WTC11 (cell line): ENCODE data around the gene ABLIM2. TPM values are rescaled to one million over a fixed set of nuclear protein-coding genes. Genes with fewer than 3 reads are reported as not detected.

Experiments
- ATAC-seq: fragments of 200-7000 bp; cut with Tn5 transposase; 2 replicates; pipeline ENCODE4 v1.10.0; 2021; ENCODE audit warnings: mild to moderate bottlenecking, moderate library complexity
- CTCF ChIA-PET: fragments of 300-600 bp; sonication (Branson Sonifier 250); formaldehyde crosslinking; loops from one replicate; lab custom pipeline; 2021; ENCODE audit warnings: antibody characterized with exemption; lab: Charles Lee
- POLR2A ChIA-PET: fragments of 350-600 bp; sonication (Branson Sonifier 250); formaldehyde crosslinking; loops from one replicate; lab custom pipeline; 2021; ENCODE audit warnings: antibody characterized with exemption; lab: Charles Lee
- DNase-seq: peaks from one replicate; pipeline ENCODE4 v3.0.0; 2021; ENCODE audit warnings: low spot score
- H3K27ac Mint-ChIP-seq: 2 replicates; pipeline ENCODE4 v1.8.0; 2021; ENCODE audit warnings: mixed read lengths
- H3K27me3 Mint-ChIP-seq: 2 replicates; pipeline ENCODE4 v1.8.0; 2021; ENCODE audit warnings: low read depth, mild to moderate bottlenecking, moderate library complexity, mixed read lengths
- H3K36me3 Mint-ChIP-seq: 2 replicates; pipeline ENCODE4 v1.8.0; 2021; ENCODE audit warnings: mixed read lengths
- H3K4me1 Mint-ChIP-seq: 2 replicates; pipeline ENCODE4 v1.8.0; 2022; ENCODE audit warnings: mixed read lengths
- H3K4me3 Mint-ChIP-seq: 2 replicates; pipeline ENCODE4 v1.8.0; 2021; ENCODE audit warnings: mild to moderate bottlenecking, moderate library complexity, mixed read lengths
- H3K9me3 Mint-ChIP-seq: 2 replicates; pipeline ENCODE4 v1.8.0; 2021; ENCODE audit warnings: mixed read lengths
- AR ChIP-seq: fragments of 250-450 bp; sonication (Bioruptor Pico); IDR thresholded peaks from 2 replicates; pipeline ENCODE4 v1.9.0; 2021; ENCODE audit warnings: mild to moderate bottlenecking
- ATF1 ChIP-seq: sonication (generic); formaldehyde crosslinking; IDR thresholded peaks from 2 replicates; pipeline ENCODE4 v1.8.1; 2023; ENCODE audit warnings: mild to moderate bottlenecking, moderate library complexity, missing genetic modification reagents
- E2F4 ChIP-seq: sonication (generic); formaldehyde crosslinking; IDR thresholded peaks from 2 replicates; pipeline ENCODE4 v1.8.1; 2022; ENCODE audit warnings: low read depth, mild to moderate bottlenecking, moderate library complexity, missing genetic modification reagents, borderline replicate concordance
- ESRRA ChIP-seq: sonication (generic); formaldehyde crosslinking; IDR thresholded peaks from 2 replicates; pipeline ENCODE4 v1.8.1; 2022; ENCODE audit warnings: mild to moderate bottlenecking, missing genetic modification reagents, borderline replicate concordance
- GRHL2 ChIP-seq: fragments of 250-450 bp; sonication (Bioruptor Pico); IDR thresholded peaks from 2 replicates; pipeline ENCODE4 v1.8.0; 2022; ENCODE audit warnings: mild to moderate bottlenecking, moderate library complexity; ENCODE audit not compliant: insufficient replicate concordance, severe bottlenecking
- HMGA2 ChIP-seq: fragments of 250-450 bp; sonication (Bioruptor Pico); IDR thresholded peaks from 2 replicates; pipeline ENCODE4 v1.4.0; 2021; ENCODE audit warnings: mild to moderate bottlenecking, moderate library complexity
- NFATC4 ChIP-seq: fragments of 250-450 bp; sonication (Bioruptor Pico); IDR thresholded peaks from 2 replicates; pipeline ENCODE4 v1.9.0; 2021; ENCODE audit warnings: mild to moderate bottlenecking
- NR2C2 ChIP-seq: sonication (generic); formaldehyde crosslinking; IDR thresholded peaks from 2 replicates; pipeline ENCODE4 v1.8.0; 2022; ENCODE audit warnings: mild to moderate bottlenecking, missing genetic modification reagents
- NR3C1 ChIP-seq: sonication (generic); formaldehyde crosslinking; conservative IDR thresholded peaks from 2 replicates; pipeline ENCODE4 v1.8.1; 2023; ENCODE audit warnings: low read depth, mild to moderate bottlenecking, missing genetic modification reagents
- SMAD3 ChIP-seq: sonication (generic); formaldehyde crosslinking; IDR thresholded peaks from 2 replicates; pipeline ENCODE4 v1.8.0; 2022; ENCODE audit warnings: missing genetic modification reagents, mild to moderate bottlenecking, borderline replicate concordance
- TEAD1 ChIP-seq: sonication (generic); formaldehyde crosslinking; IDR thresholded peaks from 2 replicates; pipeline ENCODE4 v1.8.0; 2022; ENCODE audit warnings: mild to moderate bottlenecking, missing genetic modification reagents
- ZNF138 ChIP-seq: sonication (generic); formaldehyde crosslinking; conservative IDR thresholded peaks from 2 replicates; pipeline ENCODE4 v1.8.1; 2022; ENCODE audit warnings: mild to moderate bottlenecking, moderate library complexity, missing genetic modification reagents
- total RNA-seq: library from RNA; stranded (reverse); gene quantifications from 3 replicates; pipeline ENCODE4 v1.2.3, GENCODE V29; 2021
- TF ChIP-seq, protein P1 (sequence below): fragments of 250-450 bp; sonication (Bioruptor Pico); IDR thresholded peaks from 2 replicates; pipeline ENCODE4 v1.9.0; 2021; ENCODE audit warnings: mild to moderate bottlenecking, borderline replicate concordance
- TF ChIP-seq, protein P2 (sequence below): fragments of 200-600 bp; IDR thresholded peaks from 2 replicates; pipeline ENCODE4 v1.8.0; 2022; ENCODE audit warnings: antibody characterized with exemption

ABLIM2 gene
- total RNA-seq, 1 experiment from 2014 or later: 2.6 TPM

- ChIA-PET CTCF (interaction anchor here (1.7 kb wide), 1 partner anchor 11 kb away, joined by 4 read pairs; no protein-coding TSS in a partner anchor), POLR2A (no interaction called here)
- Mint-ChIP-seq H3K9me3 (peaks cover 33% of the 10 kb centered on the region), H3K4me1 (no peaks in the 10 kb centered on the region), H3K36me3 (peaks cover 7% of the 10 kb centered on the region), H3K27me3 (peaks cover 8% of the 10 kb centered on the region), H3K27ac (no peak overlapping the region), H3K4me3 (no peak overlapping the region)
- DNase-seq: no peak
- no peak for ATAC-seq
- TF ChIP-seq NR3C1: no peak
- TF ChIP-seq, protein P1, sequence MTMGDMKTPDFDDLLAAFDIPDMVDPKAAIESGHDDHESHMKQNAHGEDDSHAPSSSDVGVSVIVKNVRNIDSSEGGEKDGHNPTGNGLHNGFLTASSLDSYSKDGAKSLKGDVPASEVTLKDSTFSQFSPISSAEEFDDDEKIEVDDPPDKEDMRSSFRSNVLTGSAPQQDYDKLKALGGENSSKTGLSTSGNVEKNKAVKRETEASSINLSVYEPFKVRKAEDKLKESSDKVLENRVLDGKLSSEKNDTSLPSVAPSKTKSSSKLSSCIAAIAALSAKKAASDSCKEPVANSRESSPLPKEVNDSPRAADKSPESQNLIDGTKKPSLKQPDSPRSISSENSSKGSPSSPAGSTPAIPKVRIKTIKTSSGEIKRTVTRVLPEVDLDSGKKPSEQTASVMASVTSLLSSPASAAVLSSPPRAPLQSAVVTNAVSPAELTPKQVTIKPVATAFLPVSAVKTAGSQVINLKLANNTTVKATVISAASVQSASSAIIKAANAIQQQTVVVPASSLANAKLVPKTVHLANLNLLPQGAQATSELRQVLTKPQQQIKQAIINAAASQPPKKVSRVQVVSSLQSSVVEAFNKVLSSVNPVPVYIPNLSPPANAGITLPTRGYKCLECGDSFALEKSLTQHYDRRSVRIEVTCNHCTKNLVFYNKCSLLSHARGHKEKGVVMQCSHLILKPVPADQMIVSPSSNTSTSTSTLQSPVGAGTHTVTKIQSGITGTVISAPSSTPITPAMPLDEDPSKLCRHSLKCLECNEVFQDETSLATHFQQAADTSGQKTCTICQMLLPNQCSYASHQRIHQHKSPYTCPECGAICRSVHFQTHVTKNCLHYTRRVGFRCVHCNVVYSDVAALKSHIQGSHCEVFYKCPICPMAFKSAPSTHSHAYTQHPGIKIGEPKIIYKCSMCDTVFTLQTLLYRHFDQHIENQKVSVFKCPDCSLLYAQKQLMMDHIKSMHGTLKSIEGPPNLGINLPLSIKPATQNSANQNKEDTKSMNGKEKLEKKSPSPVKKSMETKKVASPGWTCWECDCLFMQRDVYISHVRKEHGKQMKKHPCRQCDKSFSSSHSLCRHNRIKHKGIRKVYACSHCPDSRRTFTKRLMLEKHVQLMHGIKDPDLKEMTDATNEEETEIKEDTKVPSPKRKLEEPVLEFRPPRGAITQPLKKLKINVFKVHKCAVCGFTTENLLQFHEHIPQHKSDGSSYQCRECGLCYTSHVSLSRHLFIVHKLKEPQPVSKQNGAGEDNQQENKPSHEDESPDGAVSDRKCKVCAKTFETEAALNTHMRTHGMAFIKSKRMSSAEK: no peak
- TF ChIP-seq AR (CRISPR knock-in tag): no peak
- TF ChIP-seq HMGA2 (CRISPR knock-in tag): no peak
- TF ChIP-seq TEAD1 (CRISPR knock-in tag): no peak
- no peak for TF ChIP-seq NFATC4 (CRISPR knock-in tag)
- no peak for TF ChIP-seq E2F4
- TF ChIP-seq ATF1 (CRISPR knock-in tag): no peak
- TF ChIP-seq ESRRA (CRISPR knock-in tag): no peak
- no peak for TF ChIP-seq SMAD3 (CRISPR knock-in tag)
- no peak for TF ChIP-seq GRHL2 (CRISPR knock-in tag)
- no peak for TF ChIP-seq NR2C2 (CRISPR knock-in tag)
- TF ChIP-seq, protein P2, sequence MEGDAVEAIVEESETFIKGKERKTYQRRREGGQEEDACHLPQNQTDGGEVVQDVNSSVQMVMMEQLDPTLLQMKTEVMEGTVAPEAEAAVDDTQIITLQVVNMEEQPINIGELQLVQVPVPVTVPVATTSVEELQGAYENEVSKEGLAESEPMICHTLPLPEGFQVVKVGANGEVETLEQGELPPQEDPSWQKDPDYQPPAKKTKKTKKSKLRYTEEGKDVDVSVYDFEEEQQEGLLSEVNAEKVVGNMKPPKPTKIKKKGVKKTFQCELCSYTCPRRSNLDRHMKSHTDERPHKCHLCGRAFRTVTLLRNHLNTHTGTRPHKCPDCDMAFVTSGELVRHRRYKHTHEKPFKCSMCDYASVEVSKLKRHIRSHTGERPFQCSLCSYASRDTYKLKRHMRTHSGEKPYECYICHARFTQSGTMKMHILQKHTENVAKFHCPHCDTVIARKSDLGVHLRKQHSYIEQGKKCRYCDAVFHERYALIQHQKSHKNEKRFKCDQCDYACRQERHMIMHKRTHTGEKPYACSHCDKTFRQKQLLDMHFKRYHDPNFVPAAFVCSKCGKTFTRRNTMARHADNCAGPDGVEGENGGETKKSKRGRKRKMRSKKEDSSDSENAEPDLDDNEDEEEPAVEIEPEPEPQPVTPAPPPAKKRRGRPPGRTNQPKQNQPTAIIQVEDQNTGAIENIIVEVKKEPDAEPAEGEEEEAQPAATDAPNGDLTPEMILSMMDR: no peak
Measured at GRCh38 chr4:8165374-8165896, 6.8 kb upstream of the ABLIM2 start.

GRCh38 chr4:8164687-8165086 lies 6.1 kb upstream of the ABLIM2 start:
- ChIA-PET CTCF (interaction anchor here (1.7 kb wide), 1 partner anchor 12 kb away, joined by 4 read pairs; no protein-coding TSS in a partner anchor), POLR2A (no interaction called here)
- Mint-ChIP-seq H3K36me3 (peaks cover 7% of the 10 kb centered on the region), H3K9me3 (peaks cover 33% of the 10 kb centered on the region), H3K4me1 (peaks cover under 1% of the 10 kb centered on the region), H3K27me3 (peaks cover 15% of the 10 kb centered on the region), H3K4me3 (no peak overlapping the region), H3K27ac (no peak overlapping the region)
- ATAC-seq: no peak
- TF ChIP-seq ZNF138 (CRISPR knock-in tag): no peak
- TF ChIP-seq, protein P1: no peak
- DNase-seq: no peak
